Ovary (tissue), 3 donors: Measurements from ENCODE around the gene HRG.

ENCODE experiments used
- CTCF ChIP-seq, 3 donors: fragments of 450-650 bp in 2 of 3; fragments of 200-600 bp in 1 of 3; IDR thresholded peaks; one replicate each; pipeline versions ENCODE4 v1.5.1 to v1.8.0; 2016 to 2022; ENCODE audit warnings: antibody characterized with exemption in 3 of 3, mild to moderate bottlenecking in 1 of 3
- POLR2A ChIP-seq: fragments of 450-650 bp; IDR thresholded peaks from one replicate; pipeline ENCODE4 v1.6.1; 2017; ENCODE audit warnings: antibody characterized with exemption, mild to moderate bottlenecking, moderate library complexity
- donor health status: DM: no; HTN: no; CAD: no.

- no peak for TF ChIP-seq POLR2A
- TF ChIP-seq CTCF (IDR thresholded peaks at IDR 0.05) = no peak
These were observed at the start of gene HRG for GRCh38 chr3:186665625-186666188.
